CD14-positive monocyte (primary cell): Measurements from ENCODE around the gene NLRP10. TPM values are rescaled to one million over a fixed set of nuclear protein-coding genes. Genes with fewer than 3 reads are reported as not detected.

ENCODE experiments used
- DNase-seq, 3 donors: peaks; one replicate each; pipeline ENCODE4 v3.0.0-alpha.2; 2011 to 2022
- H2AFZ ChIP-seq: 2 replicates; pipeline ENCODE4 v1.6.0; 2012; ENCODE audit warnings: mild to moderate bottlenecking, low read depth, low read length, inconsistent platforms; ENCODE audit not compliant: insufficient read depth, poor library complexity, severe bottlenecking
- H3K27ac ChIP-seq, 2 donors: 1 replicate in 1 of 2; 2 replicates in 1 of 2; pipeline ENCODE4 v1.5.1; 2012 to 2013; ENCODE audit warnings: low read length in 2 of 2, control low read depth in 1 of 2, inconsistent platforms in 1 of 2, low read depth in 1 of 2, mild to moderate bottlenecking in 1 of 2
- H3K27me3 ChIP-seq, 2 donors: one replicate each; pipeline versions ENCODE4 v1.6.0 to v1.6.1; 2011 to 2013; ENCODE audit warnings: low read length in 2 of 2; ENCODE audit not compliant: control insufficient read depth in 2 of 2, insufficient read depth in 2 of 2
- H3K36me3 ChIP-seq, 2 donors: replicated peaks in 1 of 2; 1 replicate in 1 of 2; 2 replicates in 1 of 2; pipeline versions ENCODE4 v1.5.1 to v1.6.1; 2012 to 2013; ENCODE audit warnings: low read length in 2 of 2, control low read depth in 1 of 2, inconsistent platforms in 1 of 2, mild to moderate bottlenecking in 1 of 2; ENCODE audit not compliant: insufficient read depth in 2 of 2, control insufficient read depth in 1 of 2
- H3K4me1 ChIP-seq, 2 donors: 1 replicate in 1 of 2; 2 replicates in 1 of 2; pipeline versions ENCODE4 v1.5.1 to v1.6.1; 2012 to 2013; ENCODE audit warnings: low read length in 2 of 2, control low read depth in 1 of 2, inconsistent platforms in 1 of 2, mild to moderate bottlenecking in 1 of 2, moderate library complexity in 1 of 2; ENCODE audit not compliant: insufficient read depth in 2 of 2, control insufficient read depth in 1 of 2
- H3K4me2 ChIP-seq: replicated peaks from 2 replicates; pipeline ENCODE3; 2012; ENCODE audit warnings: low read length, moderate library complexity, mild to moderate bottlenecking; ENCODE audit not compliant: poor library complexity, severe bottlenecking; ENCODE audit errors: extremely low read depth
- H3K4me3 ChIP-seq, 3 experiments: fragments of 200-600 bp in 1 of 3; sonication (generic) in 1 of 3; replicated peaks in 1 of 3; 1 replicate in 2 of 3; 2 replicates in 1 of 3; pipeline ENCODE4 v1.5.1; 2011 to 2013; ENCODE audit warnings: low read length in 3 of 3, mild to moderate bottlenecking in 3 of 3, control low read depth in 2 of 3, low read depth in 2 of 3, inconsistent platforms in 1 of 3, moderate library complexity in 1 of 3
- H3K79me2 ChIP-seq: 2 replicates; pipeline ENCODE4 v1.6.0; 2012; ENCODE audit warnings: mild to moderate bottlenecking, control low read depth, inconsistent platforms, low read length, moderate library complexity; ENCODE audit not compliant: insufficient read depth
- H3K9ac ChIP-seq: 2 replicates; pipeline ENCODE4 v1.6.0; 2017; ENCODE audit warnings: low read length, mild to moderate bottlenecking; ENCODE audit not compliant: insufficient read depth, poor library complexity, severe bottlenecking
- H3K9me3 ChIP-seq, 2 donors: replicated peaks in 1 of 2; 1 replicate in 1 of 2; 2 replicates in 1 of 2; pipeline versions ENCODE4 v1.5.1 to v1.6.1; 2012 to 2013; ENCODE audit warnings: low read length in 2 of 2, control low read depth in 1 of 2; ENCODE audit not compliant: control insufficient read depth in 1 of 2, insufficient read depth in 1 of 2
- H4K20me1 ChIP-seq: 2 replicates; pipeline ENCODE4 v1.6.0; 2012; ENCODE audit warnings: mild to moderate bottlenecking, low read length, control low read depth, moderate library complexity; ENCODE audit not compliant: insufficient read depth
- H3K27ac Mint-ChIP-seq, 7 donors: one replicate each; pipeline ENCODE4 v1.8.0; 2020; ENCODE audit warnings: mild to moderate bottlenecking in 7 of 7, mixed read lengths in 7 of 7, moderate library complexity in 6 of 7, inconsistent platforms in 2 of 7
- H3K27me3 Mint-ChIP-seq, 3 donors: one replicate each; pipeline ENCODE4 v1.8.0; 2021 to 2022; ENCODE audit warnings: low read depth in 3 of 3, mild to moderate bottlenecking in 3 of 3, mixed read lengths in 3 of 3, moderate library complexity in 3 of 3, inconsistent platforms in 1 of 3
- H3K36me3 Mint-ChIP-seq, 2 donors: one replicate each; pipeline ENCODE4 v1.8.0; 2020; ENCODE audit warnings: mixed read lengths in 2 of 2, inconsistent platforms in 1 of 2, mild to moderate bottlenecking in 1 of 2
- H3K4me1 Mint-ChIP-seq: one replicate; pipeline ENCODE4 v1.8.0; 2020; ENCODE audit warnings: mild to moderate bottlenecking, mixed read lengths
- H3K4me3 Mint-ChIP-seq, 2 donors: one replicate each; pipeline ENCODE4 v1.8.0; 2020; ENCODE audit warnings: mild to moderate bottlenecking in 2 of 2, mixed read lengths in 2 of 2, moderate library complexity in 1 of 2
- H3K9me3 Mint-ChIP-seq, 7 donors: one replicate each; pipeline ENCODE4 v1.8.0; 2020 to 2022; ENCODE audit warnings: mixed read lengths in 7 of 7, mild to moderate bottlenecking in 6 of 7, moderate library complexity in 6 of 7, inconsistent platforms in 2 of 7
- WGBS: methylation state at CpG from one replicate; pipeline ENCODE4 v1.1.5; 2013; ENCODE audit warnings: missing lambda C conversion rate; ENCODE audit not compliant: insufficient coverage; 5-methylcytosine and 5-hydroxymethylcytosine counted together
- intact Hi-C, 2 donors: fragments of 100-400 bp; cut with micrococcal nuclease; formaldehyde crosslinking; loops; one replicate each; pipeline versions ENCODE4 v1.15.0 to v1.15.1; 2023
- polyA plus RNA-seq, 3 donors: library from polyadenylated mRNA; depleted of rRNA in 1 of 3; unstranded in 2 of 3; stranded (reverse) in 1 of 3; fragments of 300-500 nt in 2 of 3; fragments of >200 nt in 1 of 3; fragmentation: Illumina TruSeq in 2 of 3; gene quantifications; 1 replicate in 2 of 3; 2 replicates in 1 of 3; pipeline ENCODE4 v1.2.3, GENCODE V29; 2012 to 2021
- TF ChIP-seq, protein P1 (sequence below): fragments of 200-600 bp; IDR thresholded peaks from one replicate; pipeline ENCODE4 v1.8.0; 2022; ENCODE audit warnings: antibody characterized with exemption, mild to moderate bottlenecking

The NLRP10 gene
- polyA plus RNA-seq, 3 donors: not detected

DNA sequence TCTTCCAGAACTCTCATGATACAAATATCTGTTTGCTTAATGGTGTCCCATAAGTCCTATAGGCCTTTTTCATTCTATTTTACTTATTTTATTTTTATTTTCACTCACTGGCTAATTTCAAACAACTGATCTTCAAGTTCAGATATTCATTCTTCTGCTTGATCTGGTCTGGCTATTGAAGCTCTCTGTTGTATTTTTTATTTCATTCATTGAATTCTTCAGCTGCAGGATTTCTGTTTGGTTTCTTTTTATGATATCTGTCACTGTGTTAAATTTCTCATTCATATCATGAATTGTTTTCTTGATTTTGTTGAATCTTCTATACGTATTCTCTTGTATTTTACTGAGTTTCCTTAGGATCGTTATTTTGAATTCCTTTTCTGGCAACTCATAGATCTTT lies 21.1 kb downstream of the NLRP10 start:
- no peak overlapping the region for H3K4me2 ChIP-seq
- no peaks in the 10 kb centered on the region for H3K36me3 ChIP-seq
- H3K9ac ChIP-seq: no peak overlapping the region
- peaks cover 3 to 20% (median 16%) of the 10 kb centered on the region in 7 donors for H3K9me3 Mint-ChIP-seq
- no peaks in the 10 kb centered on the region for H4K20me1 ChIP-seq
- no peak overlapping the region for H3K4me3 Mint-ChIP-seq
- H3K4me1 ChIP-seq: no peaks in the 10 kb centered on the region
- no peaks in the 10 kb centered on the region for H3K4me1 Mint-ChIP-seq
- DNase-seq: no peak
- H3K27me3 ChIP-seq: no peaks in the 10 kb centered on the region
- H3K36me3 Mint-ChIP-seq: no peaks in the 10 kb centered on the region
- WGBS: no CpG with 5 or more reads among the region's 2 CpGs
- intact Hi-C loops: no loop called here
- H3K27ac ChIP-seq: no peak overlapping the region
- TF ChIP-seq, protein P1, sequence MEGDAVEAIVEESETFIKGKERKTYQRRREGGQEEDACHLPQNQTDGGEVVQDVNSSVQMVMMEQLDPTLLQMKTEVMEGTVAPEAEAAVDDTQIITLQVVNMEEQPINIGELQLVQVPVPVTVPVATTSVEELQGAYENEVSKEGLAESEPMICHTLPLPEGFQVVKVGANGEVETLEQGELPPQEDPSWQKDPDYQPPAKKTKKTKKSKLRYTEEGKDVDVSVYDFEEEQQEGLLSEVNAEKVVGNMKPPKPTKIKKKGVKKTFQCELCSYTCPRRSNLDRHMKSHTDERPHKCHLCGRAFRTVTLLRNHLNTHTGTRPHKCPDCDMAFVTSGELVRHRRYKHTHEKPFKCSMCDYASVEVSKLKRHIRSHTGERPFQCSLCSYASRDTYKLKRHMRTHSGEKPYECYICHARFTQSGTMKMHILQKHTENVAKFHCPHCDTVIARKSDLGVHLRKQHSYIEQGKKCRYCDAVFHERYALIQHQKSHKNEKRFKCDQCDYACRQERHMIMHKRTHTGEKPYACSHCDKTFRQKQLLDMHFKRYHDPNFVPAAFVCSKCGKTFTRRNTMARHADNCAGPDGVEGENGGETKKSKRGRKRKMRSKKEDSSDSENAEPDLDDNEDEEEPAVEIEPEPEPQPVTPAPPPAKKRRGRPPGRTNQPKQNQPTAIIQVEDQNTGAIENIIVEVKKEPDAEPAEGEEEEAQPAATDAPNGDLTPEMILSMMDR: no peak
- H3K9me3 ChIP-seq: peaks cover 17 to 18% of the 10 kb centered on the region in 2 donors
- no peaks in the 10 kb centered on the region for H3K79me2 ChIP-seq
- no peak overlapping the region for H2AFZ ChIP-seq
- H3K27ac Mint-ChIP-seq: no peak overlapping the region
- peaks cover 1 to 5% (median 1%) of the 10 kb centered on the region in 3 donors for H3K27me3 Mint-ChIP-seq
- H3K4me3 ChIP-seq: no peak overlapping the region

DNA sequence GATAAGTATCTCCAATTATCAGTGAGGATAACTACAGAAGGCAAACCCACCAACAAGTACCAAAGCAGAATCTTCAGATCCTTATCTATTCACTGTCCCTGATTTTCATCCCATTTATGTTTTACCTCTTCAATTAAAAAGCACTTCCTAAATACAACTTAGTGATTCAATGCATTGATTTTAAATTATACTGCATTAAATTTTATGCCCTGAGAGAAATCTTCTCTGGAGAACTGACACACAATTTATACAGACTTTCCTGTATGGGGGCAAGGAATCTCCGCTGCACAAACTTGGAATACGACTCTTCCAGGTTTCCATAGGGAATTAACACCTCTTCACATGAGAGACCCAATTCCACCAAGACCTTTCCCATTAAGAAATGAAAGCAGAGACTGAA lies 23.6 kb downstream of the NLRP10 start, which contains the start of gene OR10A3:
OR10A3 (minus strand) TSS at position 101 of the 400 bp plus-strand sequence. CDS start 2,188 bp downstream, outside the sequence.
- H3K36me3 Mint-ChIP-seq: no peaks in the 10 kb centered on the region
- no peak within 1 kb of the TSS for H3K27ac ChIP-seq
- intact Hi-C loops: no loop called here
- no peak within 1 kb of the TSS for H3K4me3 Mint-ChIP-seq
- H3K4me3 ChIP-seq: no peak within 1 kb of the TSS
- TF ChIP-seq, protein P1: no peak
- no CpG with 5 or more reads among the region's 2 CpGs for WGBS
- no peak within 1 kb of the TSS for H3K9ac ChIP-seq
- H3K4me1 ChIP-seq: no peaks in the 10 kb centered on the region
- H3K4me2 ChIP-seq: no peak within 1 kb of the TSS
- peaks cover 0 to 3% (median 1%) of the 10 kb centered on the region in 3 donors for H3K27me3 Mint-ChIP-seq
- H4K20me1 ChIP-seq: no peaks in the 10 kb centered on the region
- DNase-seq: no peak
- H3K9me3 Mint-ChIP-seq: peaks cover 3 to 20% (median 16%) of the 10 kb centered on the region in 7 donors
- no peak within 1 kb of the TSS for H2AFZ ChIP-seq
- H3K27me3 ChIP-seq: no peaks in the 10 kb centered on the region
- H3K36me3 ChIP-seq: no peaks in the 10 kb centered on the region
- no peak within 1 kb of the TSS for H3K27ac Mint-ChIP-seq
- H3K4me1 Mint-ChIP-seq: no peaks in the 10 kb centered on the region
- H3K79me2 ChIP-seq: no peaks in the 10 kb centered on the region
- peaks cover 17 to 18% of the 10 kb centered on the region in 2 donors for H3K9me3 ChIP-seq
